GM18907 (cell line): ENCODE measurements around the gene TCL1B.

Experiments used
- ATAC-seq: cut with Tn5 transposase; IDR thresholded peaks from one replicate; pipeline ENCODE4 v1.9.1; 2021; ENCODE audit warnings: mild to moderate bottlenecking, moderate library complexity; ENCODE audit not compliant: unreplicated experiment

TCL1B gene

GRCh38 chr14:95700221-95700976 is 14.2 kb downstream of the TCL1B start:
- no peak for ATAC-seq

DNA sequence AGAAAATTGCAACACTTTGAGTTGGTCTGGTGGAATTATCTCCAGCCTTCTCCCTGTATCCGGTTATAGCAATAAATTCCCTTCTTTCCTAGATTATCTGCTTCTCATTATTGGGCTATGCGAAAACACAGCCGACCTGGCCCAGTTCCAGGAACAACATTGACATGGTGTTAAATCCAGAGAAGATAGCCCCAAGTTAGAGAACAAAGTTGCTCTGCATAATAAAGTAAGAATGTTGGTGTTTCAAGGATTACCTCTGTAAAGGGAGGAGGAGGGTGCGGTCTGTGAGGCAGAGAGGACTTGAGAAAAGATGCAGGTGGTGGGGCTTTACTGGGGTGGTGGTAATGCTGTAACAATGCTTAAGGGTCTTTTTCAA is 15.6 kb downstream of the TCL1B start:
- ATAC-seq, result no peak

GRCh38 chr14:95703341-95703740 is 17.1 kb downstream of the TCL1B start:
- ATAC-seq, result no peak

DNA sequence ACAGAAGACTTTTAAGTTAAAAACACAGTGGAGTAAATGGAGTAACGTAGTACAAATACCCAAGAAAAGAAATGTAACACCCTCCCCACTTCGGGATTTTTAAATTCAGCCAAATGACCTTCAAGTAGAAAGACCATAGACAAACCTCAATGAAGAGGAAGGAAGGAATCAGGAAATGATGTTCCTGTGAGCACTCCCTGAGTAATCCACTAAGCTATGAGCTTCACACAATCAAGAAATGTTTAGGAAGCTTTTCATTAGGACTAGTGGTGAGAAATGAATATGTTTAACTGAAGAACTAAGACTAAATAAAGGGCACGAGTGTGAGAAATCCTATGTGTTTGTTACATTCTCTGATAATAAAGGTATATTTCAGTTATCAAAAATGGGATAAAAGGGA is 17.6 kb downstream of the TCL1B start:
- no peak for ATAC-seq

- ATAC-seq, result no peak
Observed at GRCh38 chr14:95705518-95705917, 19.3 kb downstream of the TCL1B start.

GRCh38 chr14:95707327-95707726 is 21.1 kb downstream of the TCL1B start:
- no peak for ATAC-seq

DNA sequence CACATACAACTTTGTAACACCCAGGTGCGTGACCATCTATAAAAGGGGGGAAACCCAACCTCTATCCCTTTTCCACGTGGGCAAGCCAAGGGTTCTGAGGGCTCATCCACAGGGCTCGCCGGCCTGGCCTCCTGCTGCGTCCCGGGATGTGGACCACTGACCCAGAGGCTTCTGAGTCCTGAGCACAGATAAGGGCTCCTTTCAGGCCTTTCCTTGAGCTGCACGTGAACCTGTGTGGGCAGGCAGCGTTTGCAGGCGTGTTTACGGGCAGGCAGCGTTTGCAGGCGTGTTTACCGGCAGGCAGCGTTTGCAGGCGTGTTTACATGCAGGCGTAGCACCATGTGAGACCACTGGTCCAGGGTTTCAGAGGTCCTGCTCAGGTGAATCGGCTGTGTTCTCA is 23.9 kb downstream of the TCL1B start:
- no peak for ATAC-seq

DNA sequence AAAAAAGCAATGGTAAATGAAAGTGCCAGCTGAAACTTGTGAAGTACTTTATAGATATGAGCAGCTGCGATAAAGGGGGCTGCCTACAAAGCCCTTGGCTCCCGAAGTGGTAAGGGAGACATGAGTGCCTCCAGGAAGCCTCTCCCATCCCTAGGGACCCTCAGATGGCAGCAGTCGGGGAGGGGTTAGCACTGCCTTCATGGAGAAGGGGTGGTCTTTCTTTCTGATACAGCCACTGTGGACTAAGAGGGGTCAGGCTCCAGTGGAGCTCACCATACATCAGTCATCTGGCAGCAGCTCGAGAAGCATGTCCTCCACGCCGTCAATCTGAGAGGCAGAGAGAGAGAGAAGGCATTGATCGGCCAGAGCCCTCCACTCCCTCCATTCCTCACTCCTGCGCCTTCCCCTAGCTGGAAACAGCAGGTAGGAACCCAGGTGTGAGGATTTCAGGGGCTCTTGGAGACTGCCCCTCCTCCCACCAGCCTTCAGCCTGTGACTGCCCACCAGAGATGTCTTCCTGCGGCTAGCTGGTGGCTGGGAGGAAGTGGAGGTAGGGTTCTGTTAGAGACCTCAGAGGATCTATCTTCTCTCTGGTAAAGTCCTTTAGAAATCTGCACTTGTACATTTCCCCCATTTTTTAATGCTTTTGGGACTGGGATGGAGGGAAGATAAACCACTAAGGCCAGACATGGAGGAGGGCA is 25.4 kb downstream of the TCL1B start:
- ATAC-seq, result peak; percentile 40

DNA sequence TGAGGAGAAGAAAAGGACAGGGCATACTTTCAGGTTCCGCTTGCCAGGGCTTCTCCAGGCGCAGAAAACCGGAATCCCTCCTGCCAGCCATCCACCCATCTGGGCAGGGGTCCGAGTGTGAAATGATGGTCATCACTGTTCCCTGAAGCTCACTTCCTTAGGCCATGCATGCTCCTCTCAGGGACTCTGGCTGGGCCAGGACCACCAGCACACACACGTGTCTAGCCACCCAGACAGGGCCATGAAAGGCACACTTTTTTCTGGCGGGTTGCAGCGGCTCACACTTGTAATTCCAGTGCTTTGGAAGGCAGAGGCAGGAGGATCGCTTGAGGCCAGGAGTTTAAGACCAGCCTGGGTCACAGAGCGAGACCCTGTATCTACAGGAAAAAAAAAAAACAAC is 26.2 kb downstream of the TCL1B start:
- ATAC-seq, result no peak

DNA sequence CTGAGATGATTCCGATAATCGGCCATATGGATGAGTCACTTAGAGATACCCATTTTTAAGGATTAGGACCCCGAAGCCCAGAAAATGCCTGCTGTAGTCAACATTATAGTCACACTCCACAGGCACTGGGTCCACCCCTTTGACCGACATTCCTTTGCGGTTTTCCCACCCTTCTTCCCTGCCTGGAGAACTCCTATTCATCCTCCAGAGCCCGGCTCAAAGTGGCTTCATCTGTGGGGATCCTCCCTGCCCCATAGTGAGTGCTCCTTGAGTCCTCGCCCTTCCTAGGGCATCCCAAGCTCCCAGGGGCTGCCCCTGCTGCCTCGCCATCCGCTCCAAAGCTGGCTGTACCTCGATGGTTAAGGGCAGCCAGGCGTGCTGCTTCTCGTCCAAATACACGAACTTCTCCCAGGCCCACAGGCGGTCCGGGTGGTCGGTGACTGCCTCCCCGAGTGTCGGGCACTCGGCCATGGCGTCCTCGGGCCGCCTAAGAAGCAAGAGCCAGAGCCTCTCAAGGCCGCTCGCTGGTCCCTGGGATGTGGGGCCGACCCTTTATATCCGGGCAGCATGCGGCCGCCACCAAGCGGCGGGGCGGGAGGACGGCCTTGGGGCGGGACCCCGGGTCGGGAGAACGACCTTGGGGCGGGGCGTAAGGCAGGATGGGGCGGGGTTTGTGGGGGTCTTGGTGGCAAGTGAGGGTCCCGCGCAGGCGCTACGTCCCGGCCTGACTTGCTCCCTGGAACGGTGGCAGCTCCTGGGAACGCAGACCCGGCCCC is 27.6 kb downstream of the TCL1B start, which contains the start of gene TCL1A:
TSS of gene TCL1A (minus strand) at position 530 of the 776 bp plus-strand sequence. CDS start at position 471, 59 bp downstream.
- ATAC-seq, result peak; percentile 75

- ATAC-seq, result no peak
Observed at GRCh38 chr14:95722525-95723190, 36.4 kb downstream of the TCL1B start.

DNA sequence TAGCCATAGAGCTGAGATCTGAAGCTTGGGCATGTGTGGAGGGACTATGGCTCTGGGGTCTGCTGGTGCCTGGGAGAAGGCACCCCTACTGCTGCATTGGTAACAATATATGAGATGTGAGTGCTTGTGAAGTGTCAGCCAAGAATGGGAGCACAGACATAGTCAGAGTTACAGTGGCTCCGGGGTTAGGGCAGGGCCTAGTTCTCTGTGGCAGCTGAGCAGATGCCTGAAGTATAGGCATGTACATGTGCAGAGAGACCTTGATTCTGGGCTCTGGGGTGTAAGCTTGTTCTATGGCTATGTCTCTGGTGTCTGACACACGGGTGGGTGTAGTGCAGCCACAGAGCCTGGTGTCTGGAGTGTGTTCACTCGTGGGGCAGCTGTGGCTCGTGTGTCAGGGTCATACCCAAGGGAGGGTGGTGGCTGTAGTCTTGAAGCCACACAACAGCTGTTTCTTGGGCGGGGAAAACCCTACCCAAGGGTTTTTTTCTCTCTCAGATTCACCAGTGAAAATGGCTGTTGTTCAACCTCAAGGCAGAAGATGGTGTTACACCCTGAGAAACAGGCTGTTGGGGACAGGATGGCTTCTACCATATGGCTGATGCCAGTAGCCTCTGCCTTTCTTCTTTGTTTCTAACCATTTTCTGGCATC is 39.6 kb downstream of the TCL1B start:
- ATAC-seq, result peak; percentile 88

GRCh38 chr14:95727056-95727700 is 41.0 kb downstream of the TCL1B start:
- ATAC-seq, result no peak

- ATAC-seq, result peak; percentile 53
Observed at GRCh38 chr14:95729402-95730028, 43.3 kb downstream of the TCL1B start.

DNA sequence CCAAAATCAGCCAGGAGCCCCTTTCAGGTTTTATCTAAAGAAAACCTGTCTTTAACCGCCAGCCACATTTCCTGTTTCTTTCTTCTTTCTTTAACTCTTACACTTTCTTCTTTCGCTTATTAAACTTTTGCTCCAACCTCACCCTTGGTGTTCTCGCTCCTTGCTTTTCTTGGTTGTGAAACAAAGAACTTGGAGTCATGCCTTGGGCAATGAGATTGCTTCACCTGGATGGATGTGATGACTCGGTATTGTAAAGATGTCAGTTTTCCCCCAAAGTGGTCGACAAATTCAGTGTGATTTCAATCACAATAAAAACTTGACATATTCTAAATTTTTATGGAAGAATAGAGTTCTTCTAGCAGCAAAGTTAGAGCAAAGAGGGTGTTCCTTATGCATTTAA is 43.9 kb downstream of the TCL1B start:
- ATAC-seq, result no peak

DNA sequence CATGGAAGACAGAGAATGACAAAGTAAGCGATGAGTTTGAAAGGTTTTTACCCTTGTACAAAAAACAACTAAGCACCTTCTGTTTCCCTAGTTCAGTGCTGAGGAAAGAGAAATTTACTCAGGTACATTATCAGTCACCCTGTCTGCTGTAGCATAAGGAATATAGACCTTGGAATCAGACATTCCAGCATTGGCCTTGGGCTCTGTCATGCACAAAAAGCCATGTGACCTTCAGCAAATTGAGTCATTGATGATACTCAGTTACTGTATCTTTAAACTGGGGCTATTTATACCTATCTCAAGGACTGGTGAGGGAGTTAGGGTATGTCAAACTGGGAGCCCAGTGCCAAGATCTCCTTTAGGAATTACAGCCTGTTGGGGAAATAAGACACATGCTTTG is 47.0 kb downstream of the TCL1B start:
- no peak for ATAC-seq

DNA sequence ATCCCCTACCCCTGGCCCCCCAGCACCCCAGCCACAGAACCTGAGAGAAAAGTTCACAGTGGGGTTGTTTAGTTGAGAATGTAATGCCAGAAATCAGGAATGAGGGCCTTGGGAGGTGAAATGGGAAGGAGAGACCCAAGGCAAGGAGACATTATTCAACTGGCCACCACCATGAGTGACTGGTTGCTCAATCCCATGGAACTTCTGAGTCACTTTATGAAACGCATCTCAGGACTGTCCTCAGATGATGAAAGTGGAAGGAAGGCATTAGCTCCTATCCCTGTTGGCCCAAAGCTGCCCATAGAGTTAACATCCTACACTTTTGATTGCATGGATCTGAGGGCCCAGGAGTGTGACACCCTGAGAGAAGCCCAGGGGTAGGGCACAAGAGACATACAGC is 53.1 kb downstream of the TCL1B start:
- no peak for ATAC-seq

GRCh38 chr14:95741038-95741490 is 54.8 kb downstream of the TCL1B start:
- no peak for ATAC-seq

DNA sequence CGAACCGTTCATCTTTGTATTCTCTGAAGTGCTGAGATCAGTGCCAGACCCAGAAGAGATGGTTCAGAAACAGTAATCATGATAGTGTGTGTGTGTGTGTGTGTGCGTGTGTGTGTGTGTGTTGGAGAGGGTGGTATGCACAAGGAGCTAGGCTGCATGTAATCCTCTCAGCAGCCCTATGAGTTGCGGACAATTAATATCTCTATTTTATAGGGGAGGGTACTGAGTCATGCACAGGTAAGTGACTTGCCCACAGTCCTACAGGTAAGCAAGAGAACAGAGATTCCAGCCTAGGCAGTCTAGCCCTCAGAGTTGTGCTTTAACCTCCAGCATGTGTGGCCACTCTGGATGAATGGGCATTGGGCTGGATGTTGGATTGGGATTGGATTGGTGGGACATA is 55.6 kb downstream of the TCL1B start:
- ATAC-seq, result no peak
